AG10803 (cell line): ENCODE measurements around the gene ZFYVE19.

ENCODE experiments used
- DNase-seq: peaks from one replicate; pipeline ENCODE4 v3.0.0; 2010; ENCODE audit warnings: low read depth
- H3K4me3 ChIP-seq: 2 replicates; pipeline ENCODE4 v1.5.1; 2011; ENCODE audit warnings: mild to moderate bottlenecking, low read length, control low read depth
- TF ChIP-seq, protein P1 (sequence below): conservative IDR thresholded peaks from 2 replicates; pipeline ENCODE4 v1.5.1; 2011; ENCODE audit warnings: mild to moderate bottlenecking, low read length, control low read depth, inconsistent platforms

ZFYVE19 gene

DNA sequence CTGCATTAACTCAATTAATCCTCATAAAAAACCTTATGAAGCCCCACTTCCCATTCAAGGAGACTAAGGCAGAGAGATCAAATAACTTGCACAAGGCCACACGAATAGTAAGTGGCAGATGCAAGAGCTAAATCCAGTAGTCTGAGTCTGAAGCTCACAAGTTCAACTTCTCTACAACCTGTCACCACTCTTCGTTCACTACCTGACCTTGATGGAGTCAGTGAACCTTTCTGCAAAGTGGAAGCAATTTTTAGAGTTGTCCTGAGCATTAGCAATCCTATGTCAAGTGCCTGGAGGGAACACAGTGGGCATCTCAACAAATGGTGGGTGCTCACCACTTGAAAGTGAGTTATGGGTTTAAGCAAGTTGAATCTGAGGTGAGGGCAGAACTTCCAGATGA lies 34.9 kb downstream of the ZFYVE19 start:
- H3K4me3 ChIP-seq = no peak overlapping the region
- no peak for DNase-seq
- TF ChIP-seq, protein P1, sequence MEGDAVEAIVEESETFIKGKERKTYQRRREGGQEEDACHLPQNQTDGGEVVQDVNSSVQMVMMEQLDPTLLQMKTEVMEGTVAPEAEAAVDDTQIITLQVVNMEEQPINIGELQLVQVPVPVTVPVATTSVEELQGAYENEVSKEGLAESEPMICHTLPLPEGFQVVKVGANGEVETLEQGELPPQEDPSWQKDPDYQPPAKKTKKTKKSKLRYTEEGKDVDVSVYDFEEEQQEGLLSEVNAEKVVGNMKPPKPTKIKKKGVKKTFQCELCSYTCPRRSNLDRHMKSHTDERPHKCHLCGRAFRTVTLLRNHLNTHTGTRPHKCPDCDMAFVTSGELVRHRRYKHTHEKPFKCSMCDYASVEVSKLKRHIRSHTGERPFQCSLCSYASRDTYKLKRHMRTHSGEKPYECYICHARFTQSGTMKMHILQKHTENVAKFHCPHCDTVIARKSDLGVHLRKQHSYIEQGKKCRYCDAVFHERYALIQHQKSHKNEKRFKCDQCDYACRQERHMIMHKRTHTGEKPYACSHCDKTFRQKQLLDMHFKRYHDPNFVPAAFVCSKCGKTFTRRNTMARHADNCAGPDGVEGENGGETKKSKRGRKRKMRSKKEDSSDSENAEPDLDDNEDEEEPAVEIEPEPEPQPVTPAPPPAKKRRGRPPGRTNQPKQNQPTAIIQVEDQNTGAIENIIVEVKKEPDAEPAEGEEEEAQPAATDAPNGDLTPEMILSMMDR = no peak

- H3K4me3 ChIP-seq = no peak overlapping the region
- TF ChIP-seq, protein P1 = no peak
These were observed 36.5 kb downstream of the ZFYVE19 start for GRCh38 chr15:40843261-40843884.

DNA sequence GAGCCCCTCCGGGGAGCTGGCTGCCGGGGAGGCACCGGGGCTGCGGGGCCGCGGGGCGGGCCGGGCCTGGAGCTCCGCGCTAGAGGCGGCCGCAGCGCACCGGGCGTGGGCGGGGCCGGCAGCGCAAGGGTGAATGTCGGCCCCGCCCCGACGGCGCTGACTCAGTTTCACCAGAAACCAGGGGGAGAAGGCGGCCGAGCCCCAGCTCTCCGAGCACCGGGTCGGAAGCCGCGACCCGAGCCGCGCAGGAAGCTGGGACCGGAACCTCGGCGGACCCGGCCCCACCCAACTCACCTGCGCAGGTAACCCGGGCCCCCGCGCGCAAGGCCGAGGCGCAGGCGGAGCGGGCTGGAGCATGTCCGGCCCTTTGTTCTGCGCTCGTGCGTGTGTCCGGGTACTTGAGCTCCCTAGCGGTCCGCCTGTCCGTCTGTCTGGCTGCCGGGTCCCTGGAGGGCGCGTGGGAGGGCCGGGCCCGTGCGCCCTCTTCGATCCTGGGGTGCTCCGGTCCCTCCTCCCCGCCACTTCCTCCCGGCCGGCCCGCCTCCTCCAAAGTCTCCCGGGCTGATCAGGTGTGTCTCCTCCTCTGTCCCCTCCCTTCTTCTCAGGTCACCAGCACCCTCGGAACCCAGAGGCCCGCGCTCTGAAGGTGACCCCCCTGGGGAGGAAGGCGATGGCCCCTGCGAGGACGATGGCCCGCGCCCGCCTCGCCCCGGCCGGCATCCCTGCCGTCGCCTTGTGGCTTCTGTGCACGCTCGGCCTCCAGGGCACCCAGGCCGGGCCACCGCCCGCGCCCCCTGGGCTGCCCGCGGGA lies 37.2 kb downstream of the ZFYVE19 start, which contains the start of gene SPINT1:
TSS of gene SPINT1 (plus strand) at position 164 of the 811 bp plus-strand sequence. CDS start at position 671, 507 bp downstream.
- DNase-seq = no peak
- peak within 1 kb of the TSS; percentile 26; the same call in 1 of the 2 replicates for H3K4me3 ChIP-seq
- TF ChIP-seq, protein P1 = no peak

More at GRCh38 chr15:40843261-40843884, 36.5 kb downstream of the ZFYVE19 start:
- DNase-seq = no peak

DNA sequence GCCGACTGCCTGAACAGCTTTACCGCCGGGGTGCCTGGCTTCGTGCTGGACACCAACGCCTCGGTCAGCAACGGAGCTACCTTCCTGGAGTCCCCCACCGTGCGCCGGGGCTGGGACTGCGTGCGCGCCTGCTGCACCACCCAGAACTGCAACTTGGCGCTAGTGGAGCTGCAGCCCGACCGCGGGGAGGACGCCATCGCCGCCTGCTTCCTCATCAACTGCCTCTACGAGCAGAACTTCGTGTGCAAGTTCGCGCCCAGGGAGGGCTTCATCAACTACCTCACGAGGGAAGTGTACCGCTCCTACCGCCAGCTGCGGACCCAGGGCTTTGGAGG lies 37.8 kb downstream of the ZFYVE19 start:
- H3K4me3 ChIP-seq = peak overlapping the region; percentile 26; the same call in 1 of the 2 replicates
- TF ChIP-seq, protein P1 = no peak
- DNase-seq = no peak

- DNase-seq = no peak
- TF ChIP-seq, protein P1 = no peak
- no peak overlapping the region; the same call in 1 of the 2 replicates for H3K4me3 ChIP-seq
These were observed 38.1 kb downstream of the ZFYVE19 start for GRCh38 chr15:40845036-40845435.

- no peak for DNase-seq
- TF ChIP-seq, protein P1 = no peak
- no peak overlapping the region for H3K4me3 ChIP-seq
These were observed 38.8 kb downstream of the ZFYVE19 start for GRCh38 chr15:40845511-40846284.
